Measurements from ENCODE around the gene CASP5. TPM values are rescaled to one million over a fixed set of nuclear protein-coding genes. Genes with fewer than 3 reads are reported as not detected.

CASP5 gene
- polyA plus RNA-seq, 1 experiment: not detected

DNA sequence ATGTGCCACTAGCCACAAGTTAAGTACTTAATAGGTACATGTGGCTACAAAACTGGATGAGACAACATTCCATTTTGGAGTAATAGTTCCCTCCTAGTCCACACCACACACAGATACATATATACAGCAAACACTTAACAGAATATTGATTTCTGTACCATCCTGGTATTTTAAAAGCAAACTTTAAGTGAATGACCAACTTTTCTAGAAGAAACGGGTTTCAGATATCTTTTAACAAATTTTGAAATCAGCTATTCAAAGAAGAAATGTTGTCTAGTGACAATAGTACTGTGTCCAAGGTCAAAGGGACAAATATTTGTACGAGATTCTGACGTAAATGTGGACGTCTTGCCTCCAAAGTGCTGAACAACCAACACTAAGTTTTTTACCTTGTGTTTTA lies 34.5 kb upstream of the CASP5 start:
- H3K27me3 ChIP-seq (ENCODE audit: control insufficient read depth, insufficient read depth, low read length): no peaks in the 10 kb centered on the region
- ChIA-PET POLR2A (no interaction called here), CTCF (no interaction called here)
- H3K4me3 ChIP-seq (ENCODE audit: low read depth, low read length): no peak overlapping the region
- TF ChIP-seq, protein P1, sequence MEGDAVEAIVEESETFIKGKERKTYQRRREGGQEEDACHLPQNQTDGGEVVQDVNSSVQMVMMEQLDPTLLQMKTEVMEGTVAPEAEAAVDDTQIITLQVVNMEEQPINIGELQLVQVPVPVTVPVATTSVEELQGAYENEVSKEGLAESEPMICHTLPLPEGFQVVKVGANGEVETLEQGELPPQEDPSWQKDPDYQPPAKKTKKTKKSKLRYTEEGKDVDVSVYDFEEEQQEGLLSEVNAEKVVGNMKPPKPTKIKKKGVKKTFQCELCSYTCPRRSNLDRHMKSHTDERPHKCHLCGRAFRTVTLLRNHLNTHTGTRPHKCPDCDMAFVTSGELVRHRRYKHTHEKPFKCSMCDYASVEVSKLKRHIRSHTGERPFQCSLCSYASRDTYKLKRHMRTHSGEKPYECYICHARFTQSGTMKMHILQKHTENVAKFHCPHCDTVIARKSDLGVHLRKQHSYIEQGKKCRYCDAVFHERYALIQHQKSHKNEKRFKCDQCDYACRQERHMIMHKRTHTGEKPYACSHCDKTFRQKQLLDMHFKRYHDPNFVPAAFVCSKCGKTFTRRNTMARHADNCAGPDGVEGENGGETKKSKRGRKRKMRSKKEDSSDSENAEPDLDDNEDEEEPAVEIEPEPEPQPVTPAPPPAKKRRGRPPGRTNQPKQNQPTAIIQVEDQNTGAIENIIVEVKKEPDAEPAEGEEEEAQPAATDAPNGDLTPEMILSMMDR (IDR thresholded peaks at IDR 0.05; ENCODE audit: insufficient read depth, low read depth, low read length): no peak
- DNase-seq (ENCODE audit: low read depth): no peak
- H3K36me3 ChIP-seq (ENCODE audit: control insufficient read depth, insufficient read depth, low read length): no peaks in the 10 kb centered on the region

DNA sequence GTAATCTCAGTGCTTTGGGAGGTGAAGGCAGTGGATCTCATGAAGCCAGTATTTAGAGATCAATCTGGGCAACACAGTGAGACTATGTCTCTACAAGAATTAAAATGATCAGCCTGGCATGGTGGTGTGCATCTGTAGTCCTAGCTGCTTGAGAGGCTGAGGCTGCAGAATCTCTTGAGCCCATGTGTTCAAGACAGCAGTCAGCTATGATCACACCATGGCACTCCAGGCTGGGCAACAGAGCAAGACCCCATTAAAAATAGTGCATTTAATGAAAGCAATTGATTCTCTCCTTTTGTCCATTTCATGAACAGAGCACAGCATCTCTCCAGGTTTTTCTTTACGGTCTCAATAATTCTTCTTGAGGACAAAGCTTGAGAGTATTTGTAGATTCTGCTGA lies 33.5 kb upstream of the CASP5 start:
- TF ChIP-seq, protein P1 (IDR thresholded peaks at IDR 0.05; ENCODE audit: insufficient read depth, low read depth, low read length): no peak
- no peak for DNase-seq (ENCODE audit: low read depth)
- H3K27me3 ChIP-seq (ENCODE audit: control insufficient read depth, insufficient read depth, low read length): no peaks in the 10 kb centered on the region
- POLR2A ChIA-PET: no interaction called here
- CTCF ChIA-PET: no interaction called here
- H3K4me3 ChIP-seq (ENCODE audit: low read depth, low read length): no peak overlapping the region
- H3K36me3 ChIP-seq (ENCODE audit: control insufficient read depth, insufficient read depth, low read length): no peaks in the 10 kb centered on the region

- POLR2A ChIA-PET: no interaction called here
- TF ChIP-seq, protein P1 (IDR thresholded peaks at IDR 0.05; ENCODE audit: insufficient read depth, low read depth, low read length): no peak
- no peaks in the 10 kb centered on the region for H3K36me3 ChIP-seq (ENCODE audit: control insufficient read depth, insufficient read depth, low read length)
- no peaks in the 10 kb centered on the region for H3K27me3 ChIP-seq (ENCODE audit: control insufficient read depth, insufficient read depth, low read length)
- no peak overlapping the region for H3K4me3 ChIP-seq (ENCODE audit: low read depth, low read length)
- DNase-seq (ENCODE audit: low read depth): no peak
- CTCF ChIA-PET: interaction anchor here (0.6 kb wide), 1 partner anchor 95 kb away, joined by 3 read pairs; no protein-coding TSS in a partner anchor
These were observed 31.9 kb upstream of the CASP5 start for GRCh38 chr11:105054723-105055493.

- H3K27me3 ChIP-seq (ENCODE audit: control insufficient read depth, insufficient read depth, low read length): no peaks in the 10 kb centered on the region
- TF ChIP-seq, protein P1 (IDR thresholded peaks at IDR 0.05; ENCODE audit: insufficient read depth, low read depth, low read length): no peak
- ChIA-PET POLR2A (no interaction called here), CTCF (no interaction called here)
- no peaks in the 10 kb centered on the region for H3K36me3 ChIP-seq (ENCODE audit: control insufficient read depth, insufficient read depth, low read length)
- DNase-seq (ENCODE audit: low read depth): no peak
- H3K4me3 ChIP-seq (ENCODE audit: low read depth, low read length): no peak overlapping the region
These were observed 29.5 kb upstream of the CASP5 start for GRCh38 chr11:105052487-105052886.

GRCh38 chr11:105051559-105051958 lies 28.6 kb upstream of the CASP5 start:
- H3K27me3 ChIP-seq (ENCODE audit: control insufficient read depth, insufficient read depth, low read length): no peaks in the 10 kb centered on the region
- H3K36me3 ChIP-seq (ENCODE audit: control insufficient read depth, insufficient read depth, low read length): no peaks in the 10 kb centered on the region
- DNase-seq (ENCODE audit: low read depth): no peak
- TF ChIP-seq, protein P1 (IDR thresholded peaks at IDR 0.05; ENCODE audit: insufficient read depth, low read depth, low read length): no peak
- ChIA-PET CTCF (no interaction called here), POLR2A (interaction anchor here (0.6 kb wide), 1 partner anchor 83 kb away, joined by 4 read pairs; the partner anchor contains the start of gene CASP4)
- H3K4me3 ChIP-seq (ENCODE audit: low read depth, low read length): no peak overlapping the region
